ENCODE measurements around the gene REV3L.
A peak's percentile ranks its signal among the peaks of the same experiment; 100 is the strongest.

The REV3L gene

DNA sequence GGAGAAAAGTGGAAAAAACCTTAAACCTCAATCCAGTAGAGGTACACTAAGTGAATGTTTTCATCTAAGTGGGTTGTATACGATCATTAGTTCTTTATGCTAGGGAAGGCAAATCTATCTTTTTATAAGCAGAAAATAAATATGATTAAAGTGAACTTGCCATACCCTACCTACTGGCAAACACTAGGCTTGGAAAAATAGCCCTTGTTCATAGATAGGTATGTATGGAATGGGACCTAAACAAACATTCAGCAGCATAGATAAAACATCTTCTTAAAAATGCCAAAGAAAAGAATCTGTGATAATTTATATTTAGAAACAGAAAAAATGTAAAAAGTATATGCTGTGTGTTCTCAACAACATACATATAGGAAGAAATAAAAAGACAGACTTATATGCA lies 18.8 kb downstream of the REV3L start:
- DNase-seq (ENCODE audit: low read depth): no peak

DNA sequence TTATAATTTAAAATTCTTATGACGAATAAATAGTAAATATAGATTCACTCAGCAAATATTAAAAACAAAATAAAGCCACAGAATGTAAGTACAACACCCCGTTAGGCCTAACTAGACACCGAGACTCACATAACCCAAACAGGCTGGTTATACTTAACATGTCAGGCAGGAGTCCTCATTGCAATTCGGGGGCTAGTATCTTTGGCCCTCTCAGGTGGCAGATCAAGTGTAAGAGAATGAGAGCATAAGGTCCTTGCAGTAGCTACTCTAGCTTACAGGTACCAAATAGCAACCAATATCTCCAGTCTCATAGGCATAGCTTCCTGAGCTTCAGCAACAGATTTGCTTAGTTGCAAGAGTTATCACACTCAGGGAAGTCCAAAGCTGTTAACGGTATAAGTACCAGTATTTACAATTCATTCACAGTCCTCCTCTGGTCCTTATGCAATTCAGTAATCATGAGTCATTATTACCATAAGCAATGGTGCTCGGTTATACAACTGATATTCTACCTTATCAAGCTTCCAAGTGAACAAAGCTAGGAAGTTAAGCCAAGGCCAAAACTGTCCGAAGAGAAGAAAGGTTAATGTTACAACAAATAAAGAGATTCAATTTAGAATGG lies 20.1 kb downstream of the REV3L start:
- DNase-seq (ENCODE audit: low read depth): no peak

DNA sequence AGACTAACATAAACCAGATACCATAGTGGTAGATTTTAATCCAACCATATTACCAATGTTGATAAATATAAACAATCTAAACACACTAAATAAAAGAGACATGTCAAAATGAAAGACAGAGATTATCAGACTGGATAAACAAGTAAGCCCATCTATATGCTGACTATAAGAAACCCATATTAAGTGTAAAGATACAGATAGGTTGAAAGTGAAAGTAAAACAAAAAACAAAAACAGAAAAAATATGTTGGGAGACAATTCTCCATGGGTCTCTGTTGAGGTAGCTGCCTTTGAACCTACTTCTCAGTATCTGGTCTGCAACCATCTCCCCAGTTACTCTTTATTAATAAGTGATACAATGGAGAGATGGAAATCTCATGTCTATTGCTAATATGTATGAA lies 21.2 kb downstream of the REV3L start:
- DNase-seq (ENCODE audit: low read depth): no peak

DNA sequence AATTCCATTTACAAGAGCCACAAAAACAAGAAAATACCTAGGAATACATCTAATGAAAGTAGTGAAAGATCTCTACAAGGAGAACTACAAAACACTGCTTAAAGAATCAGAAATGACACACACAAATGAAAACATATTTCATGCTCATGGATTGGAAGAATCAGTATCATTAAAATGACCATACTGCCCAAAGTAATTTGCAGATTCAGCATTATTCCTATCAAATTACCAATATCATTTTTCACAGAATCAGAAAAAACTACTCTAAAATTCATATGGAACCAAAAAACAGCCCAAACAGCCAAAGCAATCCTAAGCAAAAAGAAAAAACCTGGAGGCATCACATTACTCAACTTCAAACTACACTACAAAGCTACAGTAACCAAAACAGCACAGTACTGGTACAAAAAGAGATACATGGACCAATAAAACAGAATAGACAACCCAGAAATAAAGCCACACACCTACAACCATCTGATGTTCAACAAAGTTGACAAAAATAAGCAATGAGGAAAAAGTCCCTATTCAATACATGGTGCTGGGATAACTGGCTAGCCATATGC lies 24.3 kb downstream of the REV3L start:
- no peak for DNase-seq (ENCODE audit: low read depth)

DNA sequence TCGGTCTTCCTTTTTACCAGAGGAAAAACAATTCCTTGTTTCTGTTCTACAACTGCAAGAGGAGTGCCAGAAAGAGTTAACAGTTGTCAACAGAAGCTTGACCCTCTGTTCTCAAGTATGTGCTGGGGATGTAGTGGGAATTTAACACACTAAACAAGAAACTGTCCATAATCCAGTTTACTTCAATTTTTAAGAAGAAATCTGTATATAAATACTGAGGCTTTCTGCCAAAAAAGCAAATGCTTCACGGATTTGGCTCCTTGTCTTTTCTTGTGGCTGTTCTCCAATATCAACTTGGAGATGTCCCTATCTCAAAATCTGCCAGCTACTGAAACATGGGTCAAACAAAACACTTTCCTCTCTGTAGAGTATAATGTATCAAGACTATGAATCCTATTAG lies 26.8 kb downstream of the REV3L start:
- no peak for DNase-seq (ENCODE audit: low read depth)

DNA sequence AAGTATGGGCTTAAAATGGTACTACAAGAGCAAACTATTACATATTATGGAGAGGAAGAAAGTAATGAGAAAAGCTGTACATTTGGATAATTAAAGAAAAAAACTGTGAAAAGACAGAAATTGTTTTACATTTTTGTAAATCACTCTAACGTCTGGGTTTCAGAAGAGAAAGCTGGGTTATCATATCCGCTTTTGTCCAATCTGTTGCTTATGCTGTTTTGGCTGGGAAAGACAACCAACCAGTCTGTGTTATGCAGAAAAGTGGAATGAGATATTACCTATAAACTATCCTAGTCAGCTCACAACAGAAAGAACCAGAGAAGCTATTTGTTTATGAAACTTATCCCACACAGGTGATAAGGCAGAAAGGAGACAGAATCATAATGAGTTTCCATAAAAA lies 32.4 kb downstream of the REV3L start:
- no peak for DNase-seq (ENCODE audit: low read depth)

DNA sequence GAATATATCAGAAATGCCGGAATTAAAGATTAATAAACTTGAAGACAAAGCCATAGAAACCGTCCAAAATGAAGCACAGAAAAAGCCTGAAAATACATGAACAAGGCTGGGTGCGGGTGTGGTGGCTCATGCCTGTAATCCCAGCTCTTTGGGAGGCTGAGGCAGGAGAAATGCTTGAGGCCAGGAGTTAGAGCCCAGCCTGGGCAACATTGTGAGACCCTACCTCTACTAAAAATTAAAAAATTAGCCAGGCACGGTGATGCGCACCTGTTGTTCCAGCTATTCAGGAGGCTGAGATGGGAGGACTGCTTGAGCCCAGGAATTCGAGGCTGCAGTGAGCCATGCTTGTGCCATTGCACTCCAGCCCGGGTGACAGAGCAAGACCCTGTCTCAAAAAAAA lies 32.9 kb downstream of the REV3L start:
- DNase-seq (ENCODE audit: low read depth): no peak

DNA sequence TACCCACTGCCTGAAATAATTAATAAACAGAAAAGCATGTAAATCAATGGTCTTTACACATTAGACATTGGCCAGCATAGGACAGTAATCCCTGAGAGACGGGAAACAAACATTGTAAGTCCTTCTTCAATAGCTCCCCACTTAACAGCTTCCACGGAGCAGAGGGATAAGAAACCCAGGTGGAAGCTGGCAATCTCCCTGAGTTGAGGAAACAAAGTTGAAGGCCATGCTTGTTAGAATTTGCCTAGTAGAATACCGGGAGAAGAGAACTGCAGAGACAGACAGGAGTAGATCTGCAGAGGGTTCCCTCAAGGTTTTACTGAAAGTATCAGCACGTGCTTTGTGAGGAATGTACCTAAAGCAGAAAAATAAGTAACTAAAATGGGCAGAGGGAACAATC lies 33.9 kb downstream of the REV3L start:
- DNase-seq (ENCODE audit: low read depth): no peak

DNA sequence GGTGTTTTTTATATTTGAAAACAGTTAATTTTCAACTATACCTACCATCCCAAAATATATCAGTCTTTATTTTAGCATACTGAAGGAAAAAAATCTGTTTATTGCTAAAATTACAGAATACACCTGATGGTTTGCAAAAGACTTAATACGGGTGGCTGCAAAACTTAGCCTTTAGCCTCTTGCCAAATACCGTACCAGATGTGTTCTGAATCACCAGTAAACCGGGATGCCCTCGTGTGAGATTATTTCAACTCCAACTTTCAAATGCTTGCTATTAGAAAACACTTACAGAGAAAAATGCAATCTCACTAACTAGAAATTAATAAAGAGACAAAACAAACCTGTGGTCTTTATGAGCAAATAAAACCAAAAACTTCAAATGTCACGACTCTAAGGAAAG lies 36.0 kb downstream of the REV3L start:
- DNase-seq (ENCODE audit: low read depth): no peak

DNA sequence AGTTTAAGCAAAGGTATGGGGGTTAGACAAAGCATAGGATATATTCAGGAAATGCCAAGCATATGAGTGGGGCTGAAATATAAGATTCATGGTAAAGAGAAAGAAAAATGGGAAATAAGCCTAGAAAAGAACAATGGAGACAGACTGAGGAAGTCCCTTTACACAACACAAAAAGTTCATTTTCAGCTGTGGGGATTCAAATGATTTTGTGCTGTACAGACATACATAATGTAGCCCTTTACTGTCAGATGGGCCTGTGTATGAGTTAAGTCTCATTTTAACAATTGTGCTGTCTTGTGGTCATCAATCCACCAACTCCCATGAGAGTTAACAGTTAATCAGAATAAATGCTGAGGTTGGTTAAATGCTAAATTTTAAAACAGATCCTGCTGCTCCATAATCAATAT lies 37.2 kb downstream of the REV3L start:
- DNase-seq (ENCODE audit: low read depth): peak; percentile 37

DNA sequence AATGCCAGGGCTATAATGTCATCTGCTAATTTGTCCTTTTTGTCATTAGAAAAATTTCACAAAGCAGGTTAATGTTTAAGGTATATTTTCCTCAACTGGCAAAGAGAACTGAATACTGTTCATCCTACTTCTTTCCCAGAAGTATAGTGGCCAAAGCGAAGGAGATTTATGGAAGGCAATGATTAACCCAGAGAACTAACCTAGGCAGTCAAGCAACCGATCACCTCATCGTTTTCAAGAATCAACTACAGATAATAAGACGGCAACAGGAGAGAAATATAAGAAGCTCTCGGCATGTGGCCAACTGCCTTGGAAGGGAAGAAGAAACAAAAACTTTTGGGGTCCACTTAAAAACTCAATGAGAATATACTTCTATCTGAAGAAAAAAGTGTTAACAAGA lies 38.2 kb downstream of the REV3L start:
- no peak for DNase-seq (ENCODE audit: low read depth)

DNA sequence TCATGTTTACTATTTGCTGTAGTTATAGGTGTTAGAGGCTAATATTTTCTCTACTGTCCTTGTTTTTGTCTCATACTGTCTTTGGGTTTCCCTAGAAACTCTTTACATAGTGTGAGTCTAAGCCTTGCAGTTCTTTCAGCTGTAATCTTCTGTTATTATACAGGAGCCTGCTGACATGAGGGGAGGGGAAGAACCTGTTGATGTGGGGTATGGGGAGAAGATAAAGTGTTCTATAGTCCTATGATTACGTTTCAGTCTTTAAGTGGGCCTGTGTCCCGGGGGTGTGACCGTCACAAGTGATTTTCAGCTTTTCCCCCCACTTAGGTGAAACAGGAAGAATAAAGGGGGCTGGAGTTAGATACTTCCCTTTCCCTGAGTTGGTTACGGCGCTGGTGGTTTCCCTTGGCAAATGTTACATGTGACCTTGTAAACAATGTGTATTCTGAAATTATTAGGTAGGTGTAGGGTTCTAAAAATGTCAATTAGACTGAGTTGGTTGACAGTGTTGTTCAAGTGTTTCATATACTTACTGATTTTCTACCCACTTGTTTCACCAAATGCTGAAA lies 41.3 kb downstream of the REV3L start:
- DNase-seq (ENCODE audit: low read depth): no peak

DNA sequence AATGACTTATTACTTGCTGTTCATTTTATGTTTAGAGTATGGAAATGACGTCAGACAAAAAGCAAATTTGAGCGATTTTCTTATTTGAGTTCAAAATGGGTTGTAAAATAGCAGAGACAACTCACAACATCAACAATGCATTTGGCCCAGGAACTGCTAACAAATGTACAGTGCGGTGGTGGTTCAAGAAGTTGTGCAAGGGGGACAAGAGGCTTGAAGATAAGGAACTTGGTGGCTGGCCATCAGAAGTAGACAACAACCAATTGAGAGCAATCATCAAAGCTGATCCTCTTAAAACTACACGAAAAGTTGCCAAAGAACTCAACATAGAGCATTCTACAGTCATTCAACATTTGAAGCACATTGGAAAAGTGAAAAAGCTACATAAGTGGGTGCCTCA lies 43.8 kb downstream of the REV3L start:
- DNase-seq (ENCODE audit: low read depth): no peak

DNA sequence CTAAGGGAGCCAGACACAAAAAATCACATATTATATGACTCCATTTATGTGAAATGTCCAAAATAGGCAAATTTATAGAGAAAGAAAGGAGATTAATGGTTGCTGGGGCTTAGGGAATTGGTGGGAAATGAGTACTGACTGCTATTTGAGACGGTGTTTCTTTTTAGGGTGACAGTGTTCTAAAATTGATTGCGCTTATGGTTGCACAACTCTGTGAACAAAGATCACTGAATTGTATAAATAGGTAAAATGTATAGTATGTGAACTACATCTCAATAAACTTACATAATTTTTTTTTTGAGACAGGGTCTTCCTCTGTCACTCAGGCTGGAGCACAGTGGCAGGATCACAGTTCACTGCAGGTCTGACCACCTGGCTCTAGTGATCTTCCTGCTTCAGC lies 45.4 kb downstream of the REV3L start:
- DNase-seq (ENCODE audit: low read depth): no peak

DNA sequence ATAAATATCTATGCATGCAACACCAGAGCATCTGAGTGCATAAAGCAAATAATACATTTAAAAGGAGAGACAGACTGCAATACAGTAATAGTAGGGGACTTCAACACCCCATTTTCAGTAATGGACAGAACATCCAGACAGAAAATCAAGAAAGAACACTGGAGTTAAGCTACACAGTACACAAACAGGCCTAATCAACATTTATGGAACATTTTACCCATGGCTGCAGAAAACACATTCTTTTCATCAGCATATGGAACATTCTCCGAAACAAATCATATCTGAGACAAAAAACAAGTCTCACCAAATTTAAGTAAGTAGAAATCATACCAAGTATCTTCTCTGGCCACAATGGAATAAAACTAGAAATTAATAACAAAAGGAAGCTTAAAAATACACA lies 50.5 kb downstream of the REV3L start:
- DNase-seq (ENCODE audit: low read depth): no peak

DNA sequence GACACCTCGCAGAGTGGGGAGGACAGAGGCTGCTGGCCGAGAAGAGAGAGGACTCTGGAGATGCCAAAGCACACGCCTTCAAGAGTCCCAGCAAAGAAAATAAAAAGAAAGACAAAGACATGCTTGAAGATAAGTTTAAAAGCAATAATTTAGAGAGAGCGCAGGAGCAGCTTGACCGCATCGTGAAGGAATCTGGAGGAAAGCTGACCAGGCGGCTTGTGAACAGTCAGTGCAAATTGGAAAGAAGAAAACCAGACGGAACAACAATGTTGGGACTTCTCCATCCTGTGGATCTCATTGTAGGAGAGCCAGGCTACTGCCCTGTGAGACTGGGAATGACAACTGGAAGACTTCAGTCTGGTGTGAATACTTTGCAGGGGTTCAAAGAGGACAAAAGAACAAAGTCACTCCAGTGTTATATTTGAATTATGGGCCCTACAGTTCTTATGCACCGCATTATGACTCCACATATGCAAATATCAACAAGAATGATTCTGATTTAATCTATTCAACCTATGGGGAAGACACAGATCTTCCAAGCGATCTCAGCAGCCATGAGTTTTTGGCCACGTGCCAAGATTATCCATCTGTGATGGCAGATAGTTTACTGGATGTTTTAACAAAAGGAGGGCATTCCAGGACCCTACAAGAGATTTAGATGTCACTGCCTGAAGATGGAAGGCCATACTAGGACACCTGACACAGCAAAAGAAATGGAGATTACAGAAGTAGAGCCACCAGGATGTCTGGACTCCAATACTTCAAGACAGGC lies 52.2 kb downstream of the REV3L start:
- DNase-seq (ENCODE audit: low read depth): no peak

DNA sequence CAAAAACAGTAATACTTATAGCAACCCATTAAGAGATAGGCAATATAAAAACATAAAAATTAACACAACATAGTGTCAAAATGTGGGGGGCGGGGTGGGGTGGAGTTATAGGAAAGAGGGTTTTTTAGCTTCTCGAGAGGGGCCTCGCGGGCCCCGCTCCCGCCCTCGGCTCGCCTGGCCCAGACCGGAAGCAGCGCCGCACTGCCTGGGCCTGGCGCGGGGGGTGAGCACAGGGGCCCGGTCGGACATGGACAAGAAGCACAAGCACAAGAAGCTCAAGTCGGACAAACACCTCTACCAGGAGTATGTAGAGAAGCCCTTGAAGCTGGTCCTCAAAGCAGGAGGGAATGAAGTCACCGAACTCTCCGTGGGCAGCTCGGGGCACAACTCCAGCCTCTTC lies 53.4 kb downstream of the REV3L start:
- DNase-seq (ENCODE audit: low read depth): no peak

DNA sequence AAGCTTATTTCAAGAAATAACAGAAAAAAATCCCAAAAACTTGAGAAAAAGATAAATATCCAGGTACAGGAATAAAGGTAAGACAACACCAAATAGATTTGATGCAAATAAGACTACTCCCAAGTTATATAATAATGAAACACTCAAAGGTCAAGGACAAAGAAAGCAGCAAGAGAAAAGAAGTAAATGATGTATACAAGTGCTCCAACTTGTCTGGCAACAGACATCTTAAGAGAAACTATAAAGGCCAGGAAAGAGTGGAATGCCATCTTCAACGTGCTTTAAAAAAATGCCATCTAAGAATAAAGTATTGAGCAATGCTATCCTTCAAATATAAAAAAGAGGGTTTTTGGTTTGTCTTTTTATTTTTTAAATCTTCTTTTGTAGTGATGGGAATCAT lies 54.2 kb downstream of the REV3L start:
- DNase-seq (ENCODE audit: low read depth): no peak

DNA sequence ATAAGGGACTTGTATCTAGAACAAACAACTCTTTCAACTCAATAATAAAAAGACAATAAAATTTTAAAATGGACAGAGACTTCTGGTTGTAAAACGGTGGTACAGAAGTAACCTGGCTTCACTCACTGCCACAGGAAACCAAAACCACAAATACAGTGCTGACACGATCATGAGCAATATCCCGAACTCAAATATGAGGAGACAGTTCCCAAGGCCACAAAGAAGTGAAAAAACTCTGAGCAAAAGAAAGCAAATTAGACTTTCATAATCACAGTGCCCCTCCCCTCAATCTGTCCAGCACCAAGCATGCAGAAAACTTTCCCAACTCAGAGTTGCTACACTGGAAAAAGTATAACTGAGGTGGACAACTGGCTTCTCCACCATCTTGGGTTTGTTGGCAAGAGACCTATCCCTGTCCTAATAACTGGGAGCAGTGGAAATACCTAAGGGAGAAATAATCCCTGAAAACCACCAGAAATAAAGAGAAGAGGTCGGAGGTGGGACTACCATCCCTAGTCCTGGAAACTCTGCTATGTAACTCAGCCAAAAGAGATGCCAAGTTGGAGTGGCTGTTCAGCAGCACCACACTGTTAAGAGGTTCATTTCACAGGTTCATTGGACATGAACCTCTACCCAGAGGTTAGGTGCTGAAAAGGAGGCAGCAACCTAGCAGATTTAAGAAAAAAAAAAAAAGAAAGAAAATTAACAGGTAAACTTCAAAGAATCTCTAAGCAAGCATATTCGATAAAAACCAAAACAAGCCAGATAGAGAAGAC lies 55.5 kb downstream of the REV3L start:
- DNase-seq (ENCODE audit: low read depth): peak; percentile 83

DNA sequence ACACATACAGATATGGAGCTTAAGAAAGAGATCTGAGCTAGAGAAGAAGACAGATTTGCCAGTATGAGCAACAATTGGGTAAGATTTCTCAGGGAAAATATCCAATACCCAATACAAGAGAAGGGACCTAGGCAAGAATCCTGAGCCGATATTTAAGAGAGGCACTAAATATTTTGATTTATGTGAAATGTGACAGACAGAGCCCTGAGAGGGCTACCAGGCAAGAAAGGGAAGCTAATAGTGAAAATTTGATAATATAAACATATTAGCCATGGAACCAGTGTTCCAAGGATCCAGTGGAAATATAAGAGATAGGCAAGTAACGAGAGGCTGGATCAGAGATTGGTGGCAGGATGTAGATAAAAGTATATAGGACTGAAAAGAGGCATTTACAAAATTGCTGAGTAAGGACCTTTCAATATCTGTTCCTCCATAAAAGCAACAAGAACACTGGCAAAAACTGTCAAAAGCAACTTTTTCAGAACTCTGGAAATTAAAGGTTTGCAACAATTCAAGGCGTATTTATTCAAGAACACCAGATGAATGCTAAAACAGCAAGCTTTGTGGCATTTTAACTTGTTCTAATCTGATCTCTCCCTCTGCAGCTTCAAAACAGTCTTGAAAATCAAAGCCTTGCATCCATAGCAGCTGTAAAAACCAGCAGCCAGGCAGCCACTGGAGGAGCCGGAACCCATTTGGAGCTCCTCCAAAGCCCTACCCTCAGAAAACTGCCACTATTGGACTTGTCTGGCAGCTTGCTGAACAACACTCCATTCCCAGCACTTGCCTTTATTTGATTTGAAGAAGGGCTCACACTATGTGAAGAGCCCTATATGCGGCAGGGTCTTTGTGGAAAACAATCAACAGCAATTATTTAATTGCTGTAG lies 58.8 kb downstream of the REV3L start:
- no peak for DNase-seq (ENCODE audit: low read depth)

DNA sequence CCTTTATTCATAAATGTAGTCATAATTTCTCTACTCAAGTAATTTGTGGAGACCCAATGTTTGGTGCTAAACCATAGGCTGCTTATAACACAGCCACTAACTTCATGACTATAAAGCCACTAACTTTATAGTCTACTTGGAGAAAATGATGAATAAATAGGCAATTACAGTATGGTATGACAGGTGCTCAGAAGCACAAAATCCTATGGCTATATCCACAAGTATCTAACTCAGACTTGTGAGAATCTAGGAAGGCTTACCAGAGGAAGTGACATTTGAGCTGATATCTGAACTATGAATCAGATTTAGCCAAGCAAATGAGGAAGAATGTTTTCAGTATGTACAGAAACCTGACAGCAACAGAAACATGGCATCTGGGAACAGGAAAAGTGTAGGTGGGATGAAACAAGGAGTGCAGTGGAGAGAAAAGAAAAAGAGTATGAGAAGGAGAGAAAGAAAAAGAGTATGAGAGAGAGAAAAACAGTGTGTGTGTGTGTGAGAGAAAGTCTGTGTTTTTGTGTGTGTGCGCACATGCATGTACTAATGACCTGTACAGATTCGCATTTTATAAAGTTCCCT lies 59.9 kb downstream of the REV3L start:
- DNase-seq (ENCODE audit: low read depth): no peak

All from HS-5 (cell line).